BJ (cell line): ENCODE results near the gene PDE1C. TPM values are rescaled to one million over a fixed set of nuclear protein-coding genes. Genes with fewer than 3 reads are reported as not detected.

ENCODE experiments used
- CTCF ChIA-PET: fragments of 350-600 bp; formaldehyde crosslinking; extraction: SDS; loops from one replicate; lab custom pipeline; 2021; ENCODE audit warnings: antibody characterized with exemption, inconsistent platforms; lab: Yijun Ruan, JAX
- POLR2A ChIA-PET: fragments of 300-600 bp; sonication (Branson Sonifier 250); formaldehyde crosslinking; extraction: SDS; loops from one replicate; lab custom pipeline; 2021; ENCODE audit warnings: antibody characterized with exemption; lab: Charles Lee
- DNase-seq: peaks from one replicate; pipeline ENCODE4 v3.0.0-alpha.2; 2011; ENCODE audit warnings: low read depth
- H3K27me3 ChIP-seq: 2 replicates; pipeline ENCODE4 v1.6.0; 2011; ENCODE audit warnings: low read length; ENCODE audit not compliant: control insufficient read depth, insufficient read depth
- H3K36me3 ChIP-seq: 2 replicates; pipeline ENCODE4 v1.5.1; 2011; ENCODE audit warnings: low read length; ENCODE audit not compliant: control insufficient read depth, insufficient read depth
- H3K4me3 ChIP-seq: 2 replicates; pipeline ENCODE4 v1.5.1; 2011; ENCODE audit warnings: low read depth, mild to moderate bottlenecking, control low read depth, low read length
- CTCF ChIP-seq: IDR thresholded peaks from 2 replicates; pipeline ENCODE4 v1.5.1; 2011; ENCODE audit warnings: low read depth, mild to moderate bottlenecking, control low read depth, inconsistent platforms, low read length, moderate library complexity; ENCODE audit not compliant: insufficient read depth
- polyA plus RNA-seq: library from polyadenylated mRNA; depleted of rRNA; stranded (reverse); fragments of >200 nt; gene quantifications from 2 replicates; pipeline ENCODE4 v1.2.3, GENCODE V29; 2011

Gene PDE1C
- polyA plus RNA-seq, 1 experiment, result 19.6 TPM

GRCh38 chr7:31899356-31899927, 170.8 kb downstream of the PDE1C start:
- Histone ChIP-seq H3K36me3 (no peaks in the 10 kb centered on the region), H3K4me3 (no peak overlapping the region), H3K27me3 (no peaks in the 10 kb centered on the region)
- CTCF ChIA-PET, result no interaction called here
- POLR2A ChIA-PET, result no interaction called here
- no peak for DNase-seq
- no peak for TF ChIP-seq CTCF

- Histone ChIP-seq H3K4me3 (no peak overlapping the region), H3K36me3 (no peaks in the 10 kb centered on the region), H3K27me3 (no peaks in the 10 kb centered on the region)
- TF ChIP-seq CTCF, result no peak
- no peak for DNase-seq
- ChIA-PET POLR2A (no interaction called here), CTCF (interaction anchor here (0.6 kb wide), 1 partner anchor 17 kb away, joined by 3 read pairs; no protein-coding TSS in a partner anchor)
Observed at GRCh38 chr7:31896925-31897324, 173.3 kb downstream of the PDE1C start.

- Histone ChIP-seq H3K27me3 (no peaks in the 10 kb centered on the region), H3K36me3 (no peaks in the 10 kb centered on the region), H3K4me3 (no peak overlapping the region)
- DNase-seq, result no peak
- ChIA-PET POLR2A (no interaction called here), CTCF (interaction anchor here (0.6 to 2.2 kb wide), 3 partner anchors 10 to 252 kb away, joined by 3 to 6 read pairs (median 3); no protein-coding TSS in a partner anchor)
- no peak for TF ChIP-seq CTCF
Observed at GRCh38 chr7:31894308-31894707, 175.9 kb downstream of the PDE1C start.

GRCh38 chr7:31893365-31893764, 176.8 kb downstream of the PDE1C start:
- no peak overlapping the region for H3K4me3 ChIP-seq
- CTCF ChIA-PET, result interaction anchor here (2.2 kb wide), 1 partner anchor 9 kb away, joined by 6 read pairs; no protein-coding TSS in a partner anchor
- no peaks in the 10 kb centered on the region for H3K27me3 ChIP-seq
- no peak for DNase-seq
- no peaks in the 10 kb centered on the region for H3K36me3 ChIP-seq
- POLR2A ChIA-PET, result no interaction called here
- TF ChIP-seq CTCF, result no peak

- CTCF ChIA-PET, result no interaction called here
- POLR2A ChIA-PET, result no interaction called here
- no peaks in the 10 kb centered on the region for H3K36me3 ChIP-seq
- no peak overlapping the region for H3K4me3 ChIP-seq
- TF ChIP-seq CTCF, result no peak
- no peak for DNase-seq
- no peaks in the 10 kb centered on the region for H3K27me3 ChIP-seq
Observed at GRCh38 chr7:31892099-31892829, 177.9 kb downstream of the PDE1C start.
